IPS DF 4.7 (cell line): ENCODE results near the gene GPC5.
"Not testable (repeated sequence)": the region's sequence is repeated elsewhere in the genome, so short reads cannot be mapped to it uniquely, and the experiment has no call there.

ENCODE experiments used
- DNase-seq: peaks from one replicate; pipeline ENCODE4 v3.0.0-alpha.2; 2013; ENCODE audit warnings: low spot score; ENCODE audit errors: extremely low read depth

The GPC5 gene

DNA sequence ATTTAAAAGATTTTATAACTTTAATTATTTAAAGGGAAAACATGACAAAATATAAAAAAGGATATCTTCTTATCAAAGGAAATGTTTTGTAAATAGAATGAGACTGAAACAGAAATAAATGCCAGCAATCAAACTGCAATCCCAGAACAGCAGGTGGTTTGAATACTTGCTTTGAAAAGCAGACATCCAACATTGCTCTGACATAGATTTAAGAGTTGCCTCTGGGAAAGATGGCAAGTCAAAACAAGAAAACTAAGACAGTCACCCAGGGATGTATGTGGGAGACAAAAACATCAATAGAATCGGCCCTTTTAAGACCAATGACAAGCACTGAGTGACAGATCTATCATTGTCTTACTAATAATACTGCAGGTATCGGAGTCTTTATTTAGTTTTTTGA is 1038.5 kb downstream of the GPC5 start:
- DNase-seq, result no peak

DNA sequence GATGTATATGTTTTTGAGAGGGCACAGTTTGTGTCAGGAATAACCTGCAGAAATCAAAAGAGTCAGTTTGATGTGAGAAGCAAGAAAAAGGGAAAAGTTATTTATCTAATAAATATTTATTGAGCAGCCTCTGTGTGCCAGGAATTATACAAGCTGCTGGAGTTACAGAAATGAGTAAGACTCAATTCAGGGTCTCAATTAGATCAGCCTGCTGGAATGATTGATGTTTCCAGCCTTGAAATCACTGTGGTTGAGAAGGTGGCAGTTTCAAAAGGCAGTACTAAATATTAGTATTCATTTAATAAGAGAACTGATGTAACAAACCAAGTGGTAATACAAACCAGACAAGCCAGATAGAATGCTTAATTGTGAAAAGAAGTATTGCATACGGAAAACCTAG is 1045.8 kb downstream of the GPC5 start:
- DNase-seq, result no peak

DNA sequence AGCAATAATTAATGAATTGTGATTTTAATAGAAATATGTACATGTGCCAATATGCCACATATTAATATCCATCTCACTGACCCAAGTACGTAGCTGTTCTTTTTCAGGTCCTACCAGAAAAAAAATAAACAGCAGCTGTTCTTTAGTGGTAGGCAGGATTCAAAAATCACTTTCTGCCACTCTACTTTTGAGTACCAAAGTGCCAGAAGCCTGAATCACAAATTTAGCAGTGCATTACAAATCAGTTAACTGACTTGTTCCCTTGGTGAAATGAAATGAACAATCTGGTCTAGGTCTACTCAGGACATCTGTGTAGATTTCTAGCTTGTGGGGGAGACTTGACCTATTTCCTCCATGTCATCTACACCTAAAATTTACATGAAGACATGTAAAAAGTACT is 1052.6 kb downstream of the GPC5 start:
- DNase-seq, result no peak

DNA sequence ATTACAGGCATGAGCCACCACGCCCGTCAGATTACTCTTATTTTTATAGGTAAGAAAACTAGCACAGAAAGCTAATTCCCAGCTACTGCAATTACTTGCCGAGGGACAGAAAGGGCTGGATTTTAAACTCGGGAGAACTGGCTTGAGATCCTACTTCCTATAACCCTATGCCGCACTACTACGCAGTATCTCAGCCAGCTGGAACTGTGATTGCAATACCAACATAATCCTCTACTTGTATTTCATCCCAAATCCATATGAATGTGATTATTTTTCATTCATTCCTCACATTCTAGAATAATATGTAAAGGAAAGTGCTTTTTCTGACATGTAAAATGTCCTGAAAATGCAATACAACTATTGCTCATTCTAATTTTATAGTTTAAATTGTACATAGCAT is 1054.4 kb downstream of the GPC5 start:
- no peak for DNase-seq

DNA sequence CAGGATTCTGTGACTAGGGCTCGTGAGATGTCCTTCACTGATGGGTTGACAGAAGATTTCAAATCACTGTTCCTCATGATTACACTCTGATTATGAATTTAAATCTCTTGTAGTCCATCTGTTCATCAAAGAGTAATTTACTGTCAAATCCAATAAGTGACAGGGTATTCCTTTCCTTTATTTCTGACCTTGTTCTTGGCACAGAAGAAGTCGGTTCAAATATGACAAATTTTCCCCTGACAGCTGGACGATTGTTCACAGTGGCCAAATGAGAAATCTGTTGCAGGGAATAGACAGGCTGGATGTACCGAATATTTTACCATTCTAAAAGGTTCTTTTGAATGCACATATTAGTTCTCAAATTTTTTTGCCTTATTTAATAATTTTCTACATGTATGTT is 1060.9 kb downstream of the GPC5 start:
- no peak for DNase-seq

DNA sequence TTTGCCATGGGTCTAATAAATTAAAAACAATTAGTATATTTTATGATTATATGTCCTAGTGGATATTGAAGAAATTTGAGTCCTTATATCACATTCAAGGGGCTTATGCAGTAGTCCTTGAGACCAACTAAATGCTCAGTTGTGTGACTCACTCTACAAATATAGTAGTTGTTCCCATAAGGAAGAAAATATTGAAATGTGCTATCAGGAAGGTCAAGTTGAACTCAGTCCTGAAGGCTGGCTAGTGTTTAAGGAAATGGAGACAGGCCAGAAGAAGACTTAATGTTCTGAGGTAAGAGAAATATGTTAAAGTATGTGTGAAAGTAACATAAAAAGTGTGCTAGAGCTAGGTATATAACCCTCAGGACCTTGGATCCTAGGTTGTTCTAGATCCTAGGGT is 1062.1 kb downstream of the GPC5 start:
- DNase-seq, result no peak

DNA sequence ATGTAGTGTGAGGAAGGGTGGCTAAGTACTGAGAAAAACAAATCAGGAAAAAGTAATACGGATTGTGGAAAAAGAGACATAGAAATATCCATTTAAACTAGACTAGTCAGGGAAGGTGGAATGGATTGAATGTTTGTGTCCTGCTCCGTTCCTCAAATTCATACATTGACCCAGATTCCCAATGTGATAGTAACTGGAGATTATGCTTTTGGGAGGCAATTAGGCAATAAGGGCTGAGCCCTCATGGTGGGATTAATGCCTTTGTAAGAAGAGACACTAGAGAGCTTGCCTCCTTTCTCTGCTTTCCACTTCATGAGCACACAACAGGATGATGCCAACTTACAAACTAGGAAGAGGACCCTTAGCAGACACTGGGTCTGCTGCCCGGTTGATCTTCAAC is 1063.0 kb downstream of the GPC5 start:
- no peak for DNase-seq

- no peak for DNase-seq
Measured at GRCh38 chr13:92461831-92462230, 1063.4 kb downstream of the GPC5 start.

DNA sequence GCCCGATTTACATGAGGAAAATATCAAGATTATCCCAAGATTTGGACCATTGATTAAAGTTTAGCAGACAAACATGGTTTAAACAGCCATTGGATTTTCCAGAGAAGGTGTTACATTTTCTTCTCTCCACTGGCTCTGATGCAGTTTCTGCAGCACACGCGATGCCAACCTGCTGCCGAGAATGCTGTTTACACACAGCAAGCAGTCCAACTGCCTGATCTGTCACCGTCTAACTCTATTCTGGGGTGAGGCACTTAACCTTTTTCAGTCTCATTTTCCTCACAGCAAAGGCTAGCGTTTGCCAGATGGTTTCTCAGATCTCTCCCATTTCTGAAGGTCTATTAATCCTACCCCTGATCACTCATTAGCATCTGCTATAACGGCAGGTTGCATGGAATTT is 1064.7 kb downstream of the GPC5 start:
- no peak for DNase-seq

DNA sequence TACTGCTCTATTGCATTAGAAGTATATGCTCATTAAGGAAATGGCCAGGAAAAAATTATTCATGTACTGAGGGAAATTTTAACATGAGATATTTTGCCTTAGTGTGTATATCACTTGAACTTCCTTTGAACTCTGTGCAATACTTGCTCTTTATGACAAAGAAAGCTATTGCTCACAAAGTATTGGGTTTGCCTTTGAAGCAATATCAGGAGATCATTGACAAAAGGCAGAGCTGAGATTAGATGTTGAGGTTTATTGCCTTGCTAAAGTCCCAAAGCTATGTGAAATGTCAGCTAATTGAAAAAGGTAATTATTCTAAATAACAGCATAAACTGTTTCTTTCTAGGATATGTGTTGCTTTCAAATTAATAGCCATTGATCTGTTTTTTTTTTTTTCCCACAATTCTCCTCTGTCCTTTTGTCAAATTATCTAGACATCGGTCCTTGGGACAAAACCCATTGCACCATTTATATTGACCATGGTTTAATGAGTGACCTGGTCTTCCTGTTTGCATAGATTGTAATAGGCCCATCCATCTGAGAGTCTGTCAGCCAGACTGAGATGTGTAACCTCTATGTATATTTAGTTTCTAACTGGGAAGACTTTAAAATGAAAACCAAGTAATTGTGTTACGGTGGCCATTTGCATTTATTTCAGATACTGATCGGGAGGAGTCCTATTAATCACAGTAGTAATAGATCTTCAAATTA is 1075.5 kb downstream of the GPC5 start:
- DNase-seq, result no peak

GRCh38 chr13:92480387-92480786 is 1082.0 kb downstream of the GPC5 start:
- DNase-seq, result no peak

- not testable (repeated sequence) for DNase-seq
Measured at GRCh38 chr13:92482790-92483189, 1084.4 kb downstream of the GPC5 start.

- no peak for DNase-seq
Measured at GRCh38 chr13:92483894-92484293, 1085.5 kb downstream of the GPC5 start.

- no peak for DNase-seq
Measured at GRCh38 chr13:92487238-92487637, 1088.8 kb downstream of the GPC5 start.

- DNase-seq, result no peak
Measured at GRCh38 chr13:92488249-92488852, 1089.9 kb downstream of the GPC5 start.

- no peak for DNase-seq
Measured at GRCh38 chr13:92491839-92492238, 1093.4 kb downstream of the GPC5 start.

GRCh38 chr13:92494915-92495314 is 1096.5 kb downstream of the GPC5 start:
- DNase-seq, result no peak

DNA sequence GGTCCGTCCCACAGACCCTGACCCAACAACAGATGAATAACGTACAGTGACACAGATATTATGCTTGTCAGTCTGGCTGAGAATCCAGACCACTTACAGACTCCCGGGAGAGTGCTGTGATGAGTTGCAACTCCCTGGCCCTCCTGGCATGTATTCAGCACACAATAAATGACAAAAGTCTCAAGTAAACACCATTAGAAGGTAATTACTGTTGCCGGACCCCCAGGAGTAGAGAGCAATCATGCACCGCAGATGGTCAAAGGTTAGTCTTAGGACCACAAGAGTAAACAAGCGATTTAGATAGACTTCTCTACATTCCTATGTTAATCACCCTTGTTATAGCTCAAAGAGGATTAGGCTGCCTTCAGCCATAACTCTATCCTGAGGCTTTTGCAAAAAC is 1101.8 kb downstream of the GPC5 start:
- DNase-seq, result no peak

GRCh38 chr13:92510416-92510815 is 1112.0 kb downstream of the GPC5 start:
- no peak for DNase-seq

- no peak for DNase-seq
Measured at GRCh38 chr13:92512852-92513251, 1114.4 kb downstream of the GPC5 start.

- DNase-seq, result no peak
Measured at GRCh38 chr13:92513672-92514071, 1115.3 kb downstream of the GPC5 start.

DNA sequence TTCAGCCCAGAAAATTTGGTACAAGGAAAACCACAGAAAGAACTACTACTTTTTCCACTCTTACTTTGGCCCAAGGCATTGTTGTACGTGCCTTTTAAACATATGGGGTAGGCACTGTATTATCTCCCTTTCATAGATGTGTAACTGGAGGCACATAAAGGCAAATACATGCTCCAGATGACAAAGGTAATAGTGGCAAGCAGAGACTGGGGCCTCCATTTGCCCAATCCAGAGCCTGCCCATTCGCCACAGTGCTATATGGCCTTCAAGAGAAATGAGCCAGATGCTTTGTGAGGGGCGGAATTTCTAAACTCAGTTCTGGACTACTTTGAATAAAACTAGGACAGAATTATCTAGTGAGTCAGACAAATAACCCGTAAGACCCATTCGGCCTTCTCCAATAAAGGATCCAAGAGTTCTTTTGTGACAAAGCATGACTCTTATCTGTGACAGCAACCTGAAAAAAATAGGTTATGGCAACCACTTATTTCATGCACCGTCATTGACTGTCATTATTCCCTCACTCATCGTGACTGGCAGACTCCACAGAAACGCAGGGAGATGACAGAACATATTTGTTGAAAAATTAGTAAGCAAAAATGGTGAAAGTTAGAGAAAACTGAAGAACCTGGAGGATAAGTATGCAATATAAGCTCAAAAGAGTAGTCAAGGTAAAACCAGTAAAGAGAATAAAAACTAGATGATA is 1116.2 kb downstream of the GPC5 start:
- DNase-seq, result no peak

- DNase-seq, result not testable (repeated sequence)
Measured at GRCh38 chr13:92516878-92517277, 1118.5 kb downstream of the GPC5 start.
